GM12878 (cell line): ENCODE measurements around the gene FBLN5. TPM values are rescaled to one million over a fixed set of nuclear protein-coding genes. Genes with fewer than 3 reads are reported as not detected.

ENCODE experiments used
- ATAC-seq: fragments of 200-7000 bp; cut with Tn5 transposase; 3 replicates; pipeline ENCODE4 v1.9.1; 2020; ENCODE audit warnings: mild to moderate bottlenecking, moderate library complexity
- BruUV-seq: library from RNA; stranded (reverse); fragments of 400-500 nt; replicated peaks from 2 replicates; lab custom pipeline; 2021; lab: Mats Ljungman, UMichigan
- CTCF ChIA-PET: fragments of 300-600 bp; sonication (Branson Sonifier 250); formaldehyde crosslinking; extraction: SDS; loops from one replicate; lab custom pipeline; 2021; ENCODE audit warnings: inconsistent platforms; lab: Yijun Ruan, JAX
- POLR2A ChIA-PET: fragments of 350-600 bp; formaldehyde crosslinking; extraction: SDS; loops from one replicate; lab custom pipeline; 2021; ENCODE audit warnings: inconsistent platforms; lab: Charles Lee
- RAD21 ChIA-PET: fragments of 300-600 bp; sonication (Branson Sonifier 250); formaldehyde crosslinking; loops from one replicate; lab custom pipeline; 2023; ENCODE audit warnings: antibody characterized with exemption; ENCODE audit not compliant: unreplicated experiment; lab: Charles Lee
- SMC1A ChIA-PET: fragments of 300-600 bp; sonication (Branson Sonifier 250); formaldehyde crosslinking; loops from one replicate; lab custom pipeline; 2023; ENCODE audit not compliant: unreplicated experiment, uncharacterized antibody; lab: Charles Lee
- DNase-seq: peaks from one replicate; pipeline ENCODE4 v3.0.0-alpha.2; 2011; ENCODE audit warnings: low read depth, low spot score
- FAIRE-seq: peaks from 3 replicates; lab custom pipeline; 2011; peaks lifted over from hg19 to GRCh38; lab: Jason Lieb, UNC
- H2AFZ ChIP-seq: 2 replicates; pipeline ENCODE4 v1.6.0; 2011; ENCODE audit warnings: low read depth, low read length, control low read depth; ENCODE audit not compliant: control insufficient read depth
- H3K27ac ChIP-seq: 2 replicates; pipeline ENCODE4 v1.5.1; 2011; ENCODE audit warnings: control low read depth; ENCODE audit not compliant: control insufficient read depth, insufficient read depth
- H3K27me3 ChIP-seq, 2 experiments: replicated peaks in 1 of 2; 2 replicates each; pipeline versions ENCODE4 v1.6.0 to v1.6.1; 2011; ENCODE audit warnings: low read length in 1 of 2; ENCODE audit not compliant: control insufficient read depth in 2 of 2, insufficient read depth in 2 of 2
- H3K36me3 ChIP-seq, 2 experiments: 2 replicates each; pipeline ENCODE4 v1.5.1; 2011; ENCODE audit warnings: low read length in 1 of 2; ENCODE audit not compliant: control insufficient read depth in 2 of 2, insufficient read depth in 2 of 2
- H3K4me1 ChIP-seq: 2 replicates; pipeline ENCODE4 v1.6.1; 2011; ENCODE audit warnings: mild to moderate bottlenecking, low read length, moderate library complexity, mixed read lengths; ENCODE audit not compliant: control insufficient read depth, insufficient read depth
- H3K4me2 ChIP-seq: 2 replicates; pipeline ENCODE4 v1.6.0; 2011; ENCODE audit warnings: control low read depth; ENCODE audit not compliant: control insufficient read depth, insufficient read depth
- H3K4me3 ChIP-seq: fragments of 200-600 bp; sonication (generic); 2 replicates; pipeline ENCODE4 v1.5.1; 2016
- H3K79me2 ChIP-seq: 2 replicates; pipeline ENCODE4 v1.6.0; 2011; ENCODE audit warnings: low read length; ENCODE audit not compliant: control insufficient read depth, insufficient read depth
- H3K9ac ChIP-seq: 2 replicates; pipeline ENCODE4 v1.8.0; 2011; ENCODE audit warnings: low read length, control low read depth, mixed read lengths; ENCODE audit not compliant: control insufficient read depth, insufficient read depth
- H3K9me3 ChIP-seq: replicated peaks from 3 replicates; pipeline ENCODE4 v1.5.1; 2011; ENCODE audit warnings: mild to moderate bottlenecking, low read length; ENCODE audit not compliant: control insufficient read depth, insufficient read depth
- H4K20me1 ChIP-seq: 2 replicates; pipeline ENCODE4 v1.6.0; 2011; ENCODE audit not compliant: control insufficient read depth, insufficient read depth
- ASH2L ChIP-seq: fragments of 300-600, 200-600 bp; sonication (generic); IDR thresholded peaks from 2 replicates; pipeline ENCODE4 v1.6.1; 2017; ENCODE audit warnings: low read depth, mild to moderate bottlenecking, borderline replicate concordance
- IKZF2 ChIP-seq, 2 experiments: fragments of 450-650 bp; IDR thresholded peaks; 2 replicates each; pipeline ENCODE4 v1.6.1; 2017; ENCODE audit warnings: mild to moderate bottlenecking in 2 of 2, moderate library complexity in 2 of 2
- KDM1A ChIP-seq: fragments of 200-600 bp; sonication (generic); IDR thresholded peaks from 2 replicates; pipeline ENCODE4 v1.6.1; 2016; ENCODE audit warnings: borderline replicate concordance
- KLF5 ChIP-seq: fragments of 450-650 bp; IDR thresholded peaks from 2 replicates; pipeline ENCODE4 v1.6.1; 2014; ENCODE audit warnings: mild to moderate bottlenecking; ENCODE audit not compliant: partially characterized antibody
- PKNOX1 ChIP-seq: fragments of 450-650 bp; IDR thresholded peaks from 2 replicates; pipeline ENCODE4 v1.6.1; 2016; ENCODE audit warnings: mild to moderate bottlenecking
- POLR2A ChIP-seq: IDR thresholded peaks from 2 replicates; pipeline ENCODE4 v1.6.1; 2011; ENCODE audit warnings: low read depth, mild to moderate bottlenecking, low read length
- RAD21 ChIP-seq: IDR thresholded peaks from 2 replicates; pipeline ENCODE4 v1.6.1; 2011; ENCODE audit warnings: mild to moderate bottlenecking, low read depth, low read length, moderate library complexity; ENCODE audit not compliant: insufficient read depth
- TBL1XR1 ChIP-seq: IDR thresholded peaks from 2 replicates; pipeline ENCODE4 v1.6.1; 2012; ENCODE audit warnings: low read depth, low read length, improper control_type of control experiment
- ZBED1 ChIP-seq: IDR thresholded peaks from 2 replicates; pipeline ENCODE4 v1.6.1; 2016; ENCODE audit warnings: borderline replicate concordance
- ZNF24 ChIP-seq: fragments of 450-650 bp; IDR thresholded peaks from 2 replicates; pipeline ENCODE4 v1.6.1; 2017; ENCODE audit warnings: antibody characterized with exemption, mild to moderate bottlenecking
- ZZZ3 ChIP-seq: IDR thresholded peaks from 2 replicates; pipeline ENCODE4 v1.6.1; 2011; ENCODE audit warnings: low read depth; ENCODE audit not compliant: control insufficient read depth, insufficient read length
- WGBS: methylation state at CpG from one replicate; pipeline ENCODE4 v1.1.6; 2016; ENCODE audit warnings: low lambda C conversion rate; ENCODE audit not compliant: insufficient replicate concordance, insufficient coverage; ENCODE audit errors: missing lambda C conversion rate; 5-methylcytosine and 5-hydroxymethylcytosine counted together
- in situ Hi-C: fragments of 300-500 bp; cut with MboI; formaldehyde crosslinking; loops from 9 replicates; pipeline ENCODE4 v1.14.3; 2018; ENCODE audit warnings: mixed read lengths
- intact Hi-C: fragments of 100-400 bp; cut with micrococcal nuclease; formaldehyde crosslinking; loops from one replicate; pipeline ENCODE4 v1.14.2; 2022; ENCODE audit not compliant: unreplicated experiment
- polyA plus RNA-seq, 11 experiments: library from polyadenylated mRNA; depleted of rRNA in 4 of 11; unstranded in 6 of 11; stranded (reverse) in 5 of 11; fragments of >200 nt; fragmentation: Nextera tagmentation in 4 of 11; fragmentation: Illumina TruSeq in 1 of 11; extraction: Ambion mirVana in 4 of 11; extraction: Trizol in 1 of 11; gene quantifications; 1 replicate in 1 of 11; 2 replicates in 10 of 11; pipeline versions ENCODE4 v1.2.1 to v1.2.3, GENCODE V29; 2011 to 2016; ENCODE audit warnings: inconsistent platforms in 2 of 11, missing spikeins in 2 of 11, low read depth in 1 of 11
- total RNA-seq, 4 experiments: library from RNA; depleted of rRNA in 3 of 4; stranded (reverse); fragments of >200 nt in 3 of 4; fragmentation: Illumina TruSeq in 1 of 4; extraction: Trizol in 1 of 4; gene quantifications; 2 replicates each; pipeline versions ENCODE4 v1.2.1 to v1.2.3, GENCODE V29; 2013 to 2021
- TF ChIP-seq, protein P1 (sequence below): fragments of 450-650 bp; IDR thresholded peaks from 2 replicates; pipeline ENCODE4 v1.6.1; 2017; ENCODE audit warnings: antibody characterized with exemption, mild to moderate bottlenecking, moderate library complexity

The FBLN5 gene
- total and polyA plus RNA-seq, 10 of the 15 experiments (the other 5 are each of a cell fraction or from before 2014, with no cell fraction given) = 0.03 to 0.64 (median 0.24) TPM

- no TSS peak for BruUV-seq
- intact Hi-C loops = no loop called here
- no peak overlapping the region for H2AFZ ChIP-seq
These were observed 81.4 kb downstream of the FBLN5 start for GRCh38 chr14:91866061-91866460.

More at GRCh38 chr14:91866061-91866460, 81.4 kb downstream of the FBLN5 start:
- RAD21 ChIA-PET = no interaction called here
- H3K27ac ChIP-seq = no peak overlapping the region
- H3K27me3 ChIP-seq = no peaks in the 10 kb centered on the region
- no peak overlapping the region for H3K9ac ChIP-seq
- WGBS = 21% methylated on average over 2 of the region's 2 CpGs
- SMC1A ChIA-PET = no interaction called here
- no peaks in the 10 kb centered on the region for H3K79me2 ChIP-seq
- no peak for DNase-seq
- peak; percentile 21 for ATAC-seq
- CTCF ChIA-PET = no interaction called here
- TF ChIP-seq ZNF24 (no peak), KDM1A (no peak), POLR2A (no peak), ASH2L (no peak), KLF5 (no peak), ZZZ3 (no peak), TBL1XR1 (no peak), IKZF2 (IDR thresholded peaks at IDR 0.05) (no peak), PKNOX1 (no peak), RAD21 (no peak), ZBED1 (no peak)
- TF ChIP-seq, protein P1, sequence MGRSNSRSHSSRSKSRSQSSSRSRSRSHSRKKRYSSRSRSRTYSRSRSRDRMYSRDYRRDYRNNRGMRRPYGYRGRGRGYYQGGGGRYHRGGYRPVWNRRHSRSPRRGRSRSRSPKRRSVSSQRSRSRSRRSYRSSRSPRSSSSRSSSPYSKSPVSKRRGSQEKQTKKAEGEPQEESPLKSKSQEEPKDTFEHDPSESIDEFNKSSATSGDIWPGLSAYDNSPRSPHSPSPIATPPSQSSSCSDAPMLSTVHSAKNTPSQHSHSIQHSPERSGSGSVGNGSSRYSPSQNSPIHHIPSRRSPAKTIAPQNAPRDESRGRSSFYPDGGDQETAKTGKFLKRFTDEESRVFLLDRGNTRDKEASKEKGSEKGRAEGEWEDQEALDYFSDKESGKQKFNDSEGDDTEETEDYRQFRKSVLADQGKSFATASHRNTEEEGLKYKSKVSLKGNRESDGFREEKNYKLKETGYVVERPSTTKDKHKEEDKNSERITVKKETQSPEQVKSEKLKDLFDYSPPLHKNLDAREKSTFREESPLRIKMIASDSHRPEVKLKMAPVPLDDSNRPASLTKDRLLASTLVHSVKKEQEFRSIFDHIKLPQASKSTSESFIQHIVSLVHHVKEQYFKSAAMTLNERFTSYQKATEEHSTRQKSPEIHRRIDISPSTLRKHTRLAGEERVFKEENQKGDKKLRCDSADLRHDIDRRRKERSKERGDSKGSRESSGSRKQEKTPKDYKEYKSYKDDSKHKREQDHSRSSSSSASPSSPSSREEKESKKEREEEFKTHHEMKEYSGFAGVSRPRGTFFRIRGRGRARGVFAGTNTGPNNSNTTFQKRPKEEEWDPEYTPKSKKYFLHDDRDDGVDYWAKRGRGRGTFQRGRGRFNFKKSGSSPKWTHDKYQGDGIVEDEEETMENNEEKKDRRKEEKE = no peak
- no peak for FAIRE-seq
- H4K20me1 ChIP-seq = no peaks in the 10 kb centered on the region
- H3K4me1 ChIP-seq = peaks cover 11% of the 10 kb centered on the region
- no peaks in the 10 kb centered on the region for H3K36me3 ChIP-seq
- no peak overlapping the region for H3K4me2 ChIP-seq
- no peak overlapping the region for H3K4me3 ChIP-seq
- POLR2A ChIA-PET = no interaction called here
- in situ Hi-C loops = no loop called here
- no peaks in the 10 kb centered on the region; the same call in 2 of the 3 replicates for H3K9me3 ChIP-seq
